Dermis blood vessel endothelial cell (primary cell): ENCODE results near the gene HDHD3. TPM values are rescaled to one million over a fixed set of nuclear protein-coding genes. Genes with fewer than 3 reads are reported as not detected.

Experiments used
- total RNA-seq: library from RNA; depleted of rRNA; stranded (reverse); fragments of >200 nt; gene quantifications from 2 replicates; pipeline ENCODE4 v1.2.3, GENCODE V29; 2014

The HDHD3 gene
- total RNA-seq, 1 donor from 2014 or later = 8.3 TPM

Other genes with a start within 250 kb of the HDHD3 start
- gene SLC31A2, start 226.0 kb downstream of the HDHD3 start, total RNA-seq = 4.2 and 7.3 TPM in 2 replicates
- gene FKBP15, start 155.7 kb downstream of the HDHD3 start, total RNA-seq = 18.7 and 25.3 TPM in 2 replicates
- 13.4 and 16.5 TPM in 2 replicates for gene SLC31A1, start 155.4 kb downstream of the HDHD3 start, total RNA-seq
- 52.1 and 67.9 TPM in 2 replicates for gene CDC26, start 101.4 kb downstream of the HDHD3 start, total RNA-seq
- gene PRPF4, start 101.3 kb downstream of the HDHD3 start, total RNA-seq = 25.0 and 33.6 TPM in 2 replicates
- gene RNF183, start 73.6 kb downstream of the HDHD3 start, total RNA-seq = not detected in 2 replicates
- 0.17 and 0.37 TPM in 2 replicates for gene WDR31, start 36.7 kb downstream of the HDHD3 start, total RNA-seq
- not detected in 2 replicates for gene BSPRY, start 27.4 kb downstream of the HDHD3 start, total RNA-seq
- gene ALAD, start 24.3 kb upstream of the HDHD3 start, total RNA-seq = 15.0 and 22.4 TPM in 2 replicates
- 57.2 and 61.5 TPM in 2 replicates for gene POLE3, start 33.7 kb upstream of the HDHD3 start, total RNA-seq
- 0.23 TPM in 1 of 2 replicates, not detected in the other for gene C9orf43, start 33.8 kb upstream of the HDHD3 start, total RNA-seq
- gene RGS3, start 86.7 kb upstream of the HDHD3 start, total RNA-seq = 294 and 415 TPM in 2 replicates